ENCODE measurements around the gene CNTN4.

DNA sequence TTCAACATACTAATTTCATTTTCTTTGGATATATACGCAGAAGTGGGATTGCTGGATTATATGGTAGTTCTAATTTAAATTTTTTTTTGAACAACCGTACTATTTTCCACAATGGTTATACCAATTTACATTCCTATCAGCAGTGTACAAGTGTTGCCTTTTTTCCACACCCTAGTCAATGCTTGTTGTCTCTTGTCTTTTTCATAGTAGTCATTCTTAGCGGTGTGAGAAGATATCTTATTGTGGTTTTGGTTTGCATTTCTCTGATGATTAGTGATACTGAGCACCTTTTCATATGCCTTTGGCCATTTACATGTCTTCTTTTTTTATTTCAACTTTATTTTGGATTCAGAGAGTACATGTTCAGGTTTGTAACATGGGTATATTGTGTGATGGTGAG, 858.4 kb downstream of the CNTN4 start:
- TF ChIP-seq SP1 (IDR thresholded peaks at IDR 0.05), result no peak
- TF ChIP-seq LEF1 (IDR thresholded peaks at IDR 0.05; ENCODE audit: borderline replicate concordance), result no peak
- no peak for TF ChIP-seq FOXM1 (IDR thresholded peaks at IDR 0.05; ENCODE audit: borderline replicate concordance)
- TF ChIP-seq ELF4 (IDR thresholded peaks at IDR 0.05), result no peak
- TF ChIP-seq BHLHE40 (IDR thresholded peaks at IDR 0.05; ENCODE audit: borderline replicate concordance), result no peak
- no peak for TF ChIP-seq NFRKB (IDR thresholded peaks at IDR 0.05)
- TF ChIP-seq HDGF (IDR thresholded peaks at IDR 0.05; ENCODE audit: borderline replicate concordance), result no peak
- no peak for TF ChIP-seq ZNF384 (IDR thresholded peaks at IDR 0.05)
- no peak for TF ChIP-seq FOXA1 (IDR thresholded peaks at IDR 0.05)
- no peak for TF ChIP-seq ARNT (IDR thresholded peaks at IDR 0.05)
- TF ChIP-seq SUZ12 (IDR thresholded peaks at IDR 0.05), result no peak

Data from HEK293T (cell line).